ENCODE results near the gene ZNF500.

GRCh38 chr16:4743226-4743878 is 23.6 kb downstream of the ZNF500 start:
- no peak for TF ChIP-seq POLR2A (IDR thresholded peaks at IDR 0.05; ENCODE audit: borderline replicate concordance, extremely low read depth, insufficient read depth, insufficient read length)
- TF ChIP-seq, protein P1, sequence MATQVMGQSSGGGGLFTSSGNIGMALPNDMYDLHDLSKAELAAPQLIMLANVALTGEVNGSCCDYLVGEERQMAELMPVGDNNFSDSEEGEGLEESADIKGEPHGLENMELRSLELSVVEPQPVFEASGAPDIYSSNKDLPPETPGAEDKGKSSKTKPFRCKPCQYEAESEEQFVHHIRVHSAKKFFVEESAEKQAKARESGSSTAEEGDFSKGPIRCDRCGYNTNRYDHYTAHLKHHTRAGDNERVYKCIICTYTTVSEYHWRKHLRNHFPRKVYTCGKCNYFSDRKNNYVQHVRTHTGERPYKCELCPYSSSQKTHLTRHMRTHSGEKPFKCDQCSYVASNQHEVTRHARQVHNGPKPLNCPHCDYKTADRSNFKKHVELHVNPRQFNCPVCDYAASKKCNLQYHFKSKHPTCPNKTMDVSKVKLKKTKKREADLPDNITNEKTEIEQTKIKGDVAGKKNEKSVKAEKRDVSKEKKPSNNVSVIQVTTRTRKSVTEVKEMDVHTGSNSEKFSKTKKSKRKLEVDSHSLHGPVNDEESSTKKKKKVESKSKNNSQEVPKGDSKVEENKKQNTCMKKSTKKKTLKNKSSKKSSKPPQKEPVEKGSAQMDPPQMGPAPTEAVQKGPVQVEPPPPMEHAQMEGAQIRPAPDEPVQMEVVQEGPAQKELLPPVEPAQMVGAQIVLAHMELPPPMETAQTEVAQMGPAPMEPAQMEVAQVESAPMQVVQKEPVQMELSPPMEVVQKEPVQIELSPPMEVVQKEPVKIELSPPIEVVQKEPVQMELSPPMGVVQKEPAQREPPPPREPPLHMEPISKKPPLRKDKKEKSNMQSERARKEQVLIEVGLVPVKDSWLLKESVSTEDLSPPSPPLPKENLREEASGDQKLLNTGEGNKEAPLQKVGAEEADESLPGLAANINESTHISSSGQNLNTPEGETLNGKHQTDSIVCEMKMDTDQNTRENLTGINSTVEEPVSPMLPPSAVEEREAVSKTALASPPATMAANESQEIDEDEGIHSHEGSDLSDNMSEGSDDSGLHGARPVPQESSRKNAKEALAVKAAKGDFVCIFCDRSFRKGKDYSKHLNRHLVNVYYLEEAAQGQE (IDR thresholded peaks at IDR 0.05; ENCODE audit: low read depth), result no peak
- TF ChIP-seq EZH2 (IDR thresholded peaks at IDR 0.05), result no peak
- TF ChIP-seq, protein P2, sequence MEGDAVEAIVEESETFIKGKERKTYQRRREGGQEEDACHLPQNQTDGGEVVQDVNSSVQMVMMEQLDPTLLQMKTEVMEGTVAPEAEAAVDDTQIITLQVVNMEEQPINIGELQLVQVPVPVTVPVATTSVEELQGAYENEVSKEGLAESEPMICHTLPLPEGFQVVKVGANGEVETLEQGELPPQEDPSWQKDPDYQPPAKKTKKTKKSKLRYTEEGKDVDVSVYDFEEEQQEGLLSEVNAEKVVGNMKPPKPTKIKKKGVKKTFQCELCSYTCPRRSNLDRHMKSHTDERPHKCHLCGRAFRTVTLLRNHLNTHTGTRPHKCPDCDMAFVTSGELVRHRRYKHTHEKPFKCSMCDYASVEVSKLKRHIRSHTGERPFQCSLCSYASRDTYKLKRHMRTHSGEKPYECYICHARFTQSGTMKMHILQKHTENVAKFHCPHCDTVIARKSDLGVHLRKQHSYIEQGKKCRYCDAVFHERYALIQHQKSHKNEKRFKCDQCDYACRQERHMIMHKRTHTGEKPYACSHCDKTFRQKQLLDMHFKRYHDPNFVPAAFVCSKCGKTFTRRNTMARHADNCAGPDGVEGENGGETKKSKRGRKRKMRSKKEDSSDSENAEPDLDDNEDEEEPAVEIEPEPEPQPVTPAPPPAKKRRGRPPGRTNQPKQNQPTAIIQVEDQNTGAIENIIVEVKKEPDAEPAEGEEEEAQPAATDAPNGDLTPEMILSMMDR (IDR thresholded peaks at IDR 0.05 in 2 of 3, conservative IDR thresholded peaks at IDR 0.05 in 1 of 3; ENCODE audit: borderline replicate concordance in 1 of 3, insufficient read depth in 1 of 3, low read depth in 2 of 3, low read length in 2 of 3), result no peak
- no peak for TF ChIP-seq YY1 (IDR thresholded peaks at IDR 0.05; ENCODE audit: extremely low read depth, insufficient replicate concordance, low read depth, low read length)
- TF ChIP-seq ZNF274 (IDR thresholded peaks at IDR 0.05; ENCODE audit: low read depth, low read length), result no peak
- no peak for TF ChIP-seq EGR1 (IDR thresholded peaks at IDR 0.05; ENCODE audit: low read depth)
- no peak for TF ChIP-seq CBX3 (IDR thresholded peaks at IDR 0.05; ENCODE audit: low read depth)
